H9 (cell line): ENCODE results near the gene ART4. TPM values are rescaled to one million over a fixed set of nuclear protein-coding genes. Genes with fewer than 3 reads are reported as not detected.

Source experiments
- DNase-seq: peaks from one replicate; pipeline ENCODE4 v3.0.0-alpha.2; 2017
- H2AFZ ChIP-seq: one replicate; pipeline ENCODE4 v1.6.1; 2013; ENCODE audit warnings: mild to moderate bottlenecking, low read length, control low read depth, moderate library complexity
- H2AK5ac ChIP-seq: 2 replicates; pipeline ENCODE4 v1.6.1; 2013; ENCODE audit warnings: low read length, control low read depth, mixed read lengths; ENCODE audit not compliant: insufficient read length
- H2BK120ac ChIP-seq: one replicate; pipeline ENCODE4 v1.6.1; 2013; ENCODE audit warnings: low read depth, mild to moderate bottlenecking, low read length, control low read depth, inconsistent platforms; ENCODE audit not compliant: poor library complexity, severe bottlenecking
- H2BK12ac ChIP-seq: 2 replicates; pipeline ENCODE4 v1.6.1; 2013; ENCODE audit warnings: low read length, control low read depth, mixed read lengths, low read depth; ENCODE audit not compliant: insufficient read length
- H2BK15ac ChIP-seq: 2 replicates; pipeline ENCODE4 v1.6.1; 2013; ENCODE audit warnings: low read depth, low read length, control low read depth
- H2BK20ac ChIP-seq: one replicate; pipeline ENCODE4 v1.6.1; 2013; ENCODE audit warnings: low read depth, mild to moderate bottlenecking, low read length, control low read depth, inconsistent platforms; ENCODE audit not compliant: poor library complexity, severe bottlenecking
- H2BK5ac ChIP-seq: 2 replicates; pipeline ENCODE4 v1.6.1; 2013; ENCODE audit warnings: low read length, control low read depth, mixed read lengths; ENCODE audit not compliant: insufficient read length
- H3K14ac ChIP-seq: 2 replicates; pipeline ENCODE4 v1.6.1; 2013; ENCODE audit warnings: low read length, control low read depth; ENCODE audit not compliant: insufficient read depth
- H3K18ac ChIP-seq: 2 replicates; pipeline ENCODE4 v1.6.1; 2013; ENCODE audit warnings: low read depth, mild to moderate bottlenecking, mixed read lengths, low read length, control low read depth; ENCODE audit not compliant: insufficient read length
- H3K23ac ChIP-seq: 2 replicates; pipeline ENCODE4 v1.6.1; 2013; ENCODE audit warnings: low read length, control low read depth, mixed read lengths, low read depth; ENCODE audit not compliant: insufficient read length
- H3K23me2 ChIP-seq: 2 replicates; pipeline ENCODE4 v1.6.1; 2013; ENCODE audit warnings: low read depth, mild to moderate bottlenecking, mixed read lengths, low read length, control low read depth; ENCODE audit not compliant: insufficient read length, poor library complexity, severe bottlenecking
- H3K27ac ChIP-seq: 2 replicates; pipeline ENCODE4 v1.5.1; 2013; ENCODE audit warnings: low read length, control low read depth, mixed read lengths, low read depth; ENCODE audit not compliant: insufficient read length
- H3K27me3 ChIP-seq: 2 replicates; pipeline ENCODE4 v1.6.1; 2013; ENCODE audit warnings: low read length, control low read depth, inconsistent platforms; ENCODE audit not compliant: insufficient read depth
- H3K4ac ChIP-seq: 2 replicates; pipeline ENCODE4 v1.6.1; 2013; ENCODE audit warnings: low read depth, mild to moderate bottlenecking, control low read depth, inconsistent platforms, low read length, moderate library complexity
- H3K4me1 ChIP-seq: 2 replicates; pipeline ENCODE4 v1.6.1; 2013; ENCODE audit warnings: low read length, control low read depth, inconsistent platforms; ENCODE audit not compliant: insufficient read depth
- H3K4me2 ChIP-seq: 2 replicates; pipeline ENCODE4 v1.6.1; 2013; ENCODE audit warnings: low read length, control low read depth, mixed read lengths; ENCODE audit not compliant: insufficient read length, insufficient read depth
- H3K56ac ChIP-seq: 2 replicates; pipeline ENCODE4 v1.6.1; 2013; ENCODE audit warnings: low read depth, mild to moderate bottlenecking, mixed read lengths, low read length, control low read depth; ENCODE audit not compliant: insufficient read length
- H3K79me1 ChIP-seq: 2 replicates; pipeline ENCODE4 v1.6.1; 2013; ENCODE audit warnings: low read depth, mild to moderate bottlenecking, moderate library complexity, low read length, control low read depth, inconsistent platforms; ENCODE audit not compliant: insufficient read depth, poor library complexity, severe bottlenecking
- H3K79me2 ChIP-seq: 2 replicates; pipeline ENCODE4 v1.6.1; 2013; ENCODE audit warnings: low read length, control low read depth, inconsistent platforms; ENCODE audit not compliant: insufficient read depth
- H3K9ac ChIP-seq: 2 replicates; pipeline ENCODE4 v1.6.1; 2013; ENCODE audit warnings: low read length, control low read depth, mixed read lengths; ENCODE audit not compliant: insufficient read length; ENCODE audit errors: extremely low read depth
- H3K9me3 ChIP-seq: one replicate; pipeline ENCODE4 v1.6.1; 2013; ENCODE audit warnings: low read depth, low read length, inconsistent platforms; ENCODE audit not compliant: control insufficient read depth
- H3T11ph ChIP-seq: one replicate; pipeline ENCODE4 v1.6.1; 2013; ENCODE audit warnings: mild to moderate bottlenecking, low read length, control low read depth, inconsistent platforms
- H4K20me1 ChIP-seq: one replicate; pipeline ENCODE4 v1.6.1; 2013; ENCODE audit not compliant: control insufficient read depth, insufficient read length, insufficient read depth
- H4K5ac ChIP-seq: 2 replicates; pipeline ENCODE4 v1.6.1; 2013; ENCODE audit warnings: low read depth, mild to moderate bottlenecking, mixed read lengths, low read length, control low read depth; ENCODE audit not compliant: insufficient read length
- H4K8ac ChIP-seq: replicated peaks from 2 replicates; pipeline ENCODE4 v1.6.1; 2013; ENCODE audit warnings: low read length, control low read depth, mixed read lengths, low read depth; ENCODE audit not compliant: insufficient read length
- H4K91ac ChIP-seq: 2 replicates; pipeline ENCODE4 v1.6.1; 2013; ENCODE audit warnings: low read depth, mild to moderate bottlenecking, moderate library complexity, mixed read lengths, low read length, control low read depth; ENCODE audit not compliant: insufficient read length
- H3K27ac Mint-ChIP-seq, 3 experiments: 2 replicates in 2 of 3; 3 replicates in 1 of 3; pipeline ENCODE4 v1.8.0; 2020 to 2021; ENCODE audit warnings: mixed read lengths in 3 of 3, mild to moderate bottlenecking in 1 of 3, moderate library complexity in 1 of 3
- H3K27me3 Mint-ChIP-seq: 2 replicates; pipeline ENCODE4 v1.8.0; 2021; ENCODE audit warnings: low read depth, mild to moderate bottlenecking, moderate library complexity, mixed read lengths
- H3K36me3 Mint-ChIP-seq, 3 experiments: 2 replicates in 2 of 3; 3 replicates in 1 of 3; pipeline ENCODE4 v1.8.0; 2020 to 2021; ENCODE audit warnings: low read depth in 3 of 3, mixed read lengths in 3 of 3; ENCODE audit not compliant: insufficient read depth in 1 of 3
- H3K4me1 Mint-ChIP-seq, 2 experiments: 2 replicates each; pipeline ENCODE4 v1.8.0; 2020; ENCODE audit warnings: mixed read lengths in 2 of 2
- H3K4me3 Mint-ChIP-seq, 2 experiments: 2 replicates in 1 of 2; 3 replicates in 1 of 2; pipeline ENCODE4 v1.8.0; 2020 to 2021; ENCODE audit warnings: mild to moderate bottlenecking in 2 of 2, mixed read lengths in 2 of 2, moderate library complexity in 1 of 2
- H3K9me3 Mint-ChIP-seq, 2 experiments: 2 replicates in 1 of 2; 3 replicates in 1 of 2; pipeline ENCODE4 v1.8.0; 2020; ENCODE audit warnings: mild to moderate bottlenecking in 2 of 2, mixed read lengths in 2 of 2, moderate library complexity in 1 of 2
- WGBS: extraction: QIAGEN DNeasy Blood & Tissue Kit; methylation state at CpG from one replicate; pipeline ENCODE4 v1.1.7; 2013; ENCODE audit warnings: missing lambda C conversion rate, low lambda C conversion rate, mixed read lengths; ENCODE audit not compliant: insufficient read length; ENCODE audit errors: extremely low coverage; 5-methylcytosine and 5-hydroxymethylcytosine counted together
- total RNA-seq: library from RNA; stranded (reverse); gene quantifications from 2 replicates; pipeline ENCODE4 v1.2.1, GENCODE V29; 2021
- TF ChIP-seq, protein P1 (sequence below): fragments of 200-600 bp; sonication (generic); conservative IDR thresholded peaks from 3 replicates; pipeline ENCODE4 v1.8.0; 2021; ENCODE audit warnings: antibody characterized with exemption, mild to moderate bottlenecking

ART4 gene
- total RNA-seq, 1 experiment from 2014 or later = not detected

DNA sequence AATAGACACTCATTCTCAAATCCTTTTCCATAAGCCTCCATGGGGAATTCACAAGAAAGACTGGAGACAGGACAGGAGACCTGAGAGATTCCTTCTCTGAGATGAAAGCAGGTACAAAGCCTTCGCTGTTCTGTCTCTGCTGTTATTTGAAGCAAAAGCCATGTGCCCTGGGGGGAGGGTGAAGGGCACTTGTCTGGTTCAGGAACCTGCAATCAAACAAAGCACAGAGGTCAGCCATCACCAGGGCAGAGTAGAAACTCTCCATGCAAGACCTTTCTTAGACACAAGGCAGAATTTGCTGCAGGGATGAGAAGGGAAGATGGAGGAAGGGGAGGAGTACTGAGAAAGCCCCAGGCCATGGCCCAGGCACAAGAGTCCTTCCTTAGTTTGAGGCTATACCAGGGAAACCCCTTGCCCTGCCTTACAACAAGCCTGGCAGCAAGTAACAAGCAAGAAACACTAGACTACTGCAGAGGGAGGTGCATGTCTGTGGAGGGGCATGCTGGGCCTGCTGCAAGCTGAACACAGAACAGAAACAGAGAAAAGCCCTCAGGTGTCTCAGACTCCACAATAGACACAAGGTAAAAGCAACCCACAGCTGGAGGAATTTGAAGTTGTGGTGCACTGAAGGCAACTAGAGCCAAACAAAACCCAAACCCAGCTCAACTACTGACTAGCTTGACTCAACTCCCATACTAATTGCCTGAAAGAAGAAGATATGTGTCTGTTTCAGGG lies 7.8 kb upstream of the ART4 start:
- Histone ChIP-seq H3K27ac (no peak overlapping the region), H3K56ac (no peak overlapping the region), H2BK5ac (no peak overlapping the region), H3K9me3 (no peaks in the 10 kb centered on the region), H2BK15ac (no peak overlapping the region), H3K4ac (no peak overlapping the region), H2BK12ac (no peak overlapping the region), H4K5ac (no peak overlapping the region), H3K27me3 (no peaks in the 10 kb centered on the region; the same call in 1 of the 2 replicates), H4K91ac (no peak overlapping the region), H3K14ac (no peak overlapping the region), H2BK120ac (no peak overlapping the region), H2AFZ (no peak overlapping the region), H3T11ph (no peak overlapping the region), H2AK5ac (no peak overlapping the region), H3K4me2 (no peak overlapping the region), H4K8ac (no peak overlapping the region), H3K79me1 (no peaks in the 10 kb centered on the region), H3K4me1 (peaks cover 2% of the 10 kb centered on the region; the same call in 1 of the 2 replicates), H2BK20ac (no peak overlapping the region), H3K79me2 (no peaks in the 10 kb centered on the region), H3K18ac (no peak overlapping the region), H3K23ac (no peak overlapping the region), H3K9ac (no peak overlapping the region), H4K20me1 (no peaks in the 10 kb centered on the region), H3K23me2 (no peaks in the 10 kb centered on the region)
- no peaks in the 10 kb centered on the region for H3K36me3 Mint-ChIP-seq
- H3K27me3 Mint-ChIP-seq = no peaks in the 10 kb centered on the region
- DNase-seq = no peak
- TF ChIP-seq, protein P1, sequence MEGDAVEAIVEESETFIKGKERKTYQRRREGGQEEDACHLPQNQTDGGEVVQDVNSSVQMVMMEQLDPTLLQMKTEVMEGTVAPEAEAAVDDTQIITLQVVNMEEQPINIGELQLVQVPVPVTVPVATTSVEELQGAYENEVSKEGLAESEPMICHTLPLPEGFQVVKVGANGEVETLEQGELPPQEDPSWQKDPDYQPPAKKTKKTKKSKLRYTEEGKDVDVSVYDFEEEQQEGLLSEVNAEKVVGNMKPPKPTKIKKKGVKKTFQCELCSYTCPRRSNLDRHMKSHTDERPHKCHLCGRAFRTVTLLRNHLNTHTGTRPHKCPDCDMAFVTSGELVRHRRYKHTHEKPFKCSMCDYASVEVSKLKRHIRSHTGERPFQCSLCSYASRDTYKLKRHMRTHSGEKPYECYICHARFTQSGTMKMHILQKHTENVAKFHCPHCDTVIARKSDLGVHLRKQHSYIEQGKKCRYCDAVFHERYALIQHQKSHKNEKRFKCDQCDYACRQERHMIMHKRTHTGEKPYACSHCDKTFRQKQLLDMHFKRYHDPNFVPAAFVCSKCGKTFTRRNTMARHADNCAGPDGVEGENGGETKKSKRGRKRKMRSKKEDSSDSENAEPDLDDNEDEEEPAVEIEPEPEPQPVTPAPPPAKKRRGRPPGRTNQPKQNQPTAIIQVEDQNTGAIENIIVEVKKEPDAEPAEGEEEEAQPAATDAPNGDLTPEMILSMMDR = no peak
- H3K4me1 Mint-ChIP-seq = peaks cover 16 to 20% of the 10 kb centered on the region in 2 experiments
- WGBS = no CpG with 5 or more reads among the region's 1 CpG
- no peak overlapping the region for H3K27ac Mint-ChIP-seq
- no peak overlapping the region for H3K4me3 Mint-ChIP-seq
- no peaks in the 10 kb centered on the region for H3K9me3 Mint-ChIP-seq
